Activated effector memory CD4-positive, alpha-beta T cell treated with anti-CD3 and anti-CD28 coated beads, Interleukin-2, amount 50 U/mL, for 16 hours (primary cell): ENCODE measurements around the gene SERPINH1.
"Not testable (repeated sequence)": the region's sequence is repeated elsewhere in the genome, so short reads cannot be mapped to it uniquely, and the experiment has no call there.

Experiments used
- DNase-seq: peaks from one replicate; pipeline ENCODE4 v3.0.0-alpha.2; 2020

The SERPINH1 gene

GRCh38 chr11:75578977-75579376, 16.9 kb downstream of the SERPINH1 start:
- no peak for DNase-seq

- DNase-seq: no peak
These were observed 17.8 kb downstream of the SERPINH1 start for GRCh38 chr11:75579841-75580240.

GRCh38 chr11:75582506-75582894, 20.4 kb downstream of the SERPINH1 start:
- no peak for DNase-seq

- peak; percentile 70 for DNase-seq
These were observed 21.1 kb downstream of the SERPINH1 start for GRCh38 chr11:75582895-75583717.

GRCh38 chr11:75583718-75584658, 21.9 kb downstream of the SERPINH1 start:
- no peak for DNase-seq

GRCh38 chr11:75584659-75585292, 22.7 kb downstream of the SERPINH1 start:
- DNase-seq: not testable (repeated sequence)

- DNase-seq: no peak
These were observed 23.2 kb downstream of the SERPINH1 start for GRCh38 chr11:75585293-75585670.

GRCh38 chr11:75586395-75586794, 24.3 kb downstream of the SERPINH1 start:
- no peak for DNase-seq

- DNase-seq: no peak
These were observed 26.0 kb downstream of the SERPINH1 start for GRCh38 chr11:75588051-75588481.

- no peak for DNase-seq
These were observed 27.0 kb downstream of the SERPINH1 start for GRCh38 chr11:75589051-75589450.

- no peak for DNase-seq
These were observed 27.9 kb downstream of the SERPINH1 start for GRCh38 chr11:75589933-75590332.

- DNase-seq: no peak
These were observed 29.3 kb downstream of the SERPINH1 start for GRCh38 chr11:75591371-75591770.

- no peak for DNase-seq
These were observed 29.9 kb downstream of the SERPINH1 start for GRCh38 chr11:75591966-75592365.

- DNase-seq: no peak
These were observed 30.7 kb downstream of the SERPINH1 start for GRCh38 chr11:75592715-75593114.

- no peak for DNase-seq
These were observed 31.3 kb downstream of the SERPINH1 start for GRCh38 chr11:75593286-75593915.

GRCh38 chr11:75594211-75594610, 32.2 kb downstream of the SERPINH1 start:
- no peak for DNase-seq

- no peak for DNase-seq
These were observed 33.4 kb downstream of the SERPINH1 start for GRCh38 chr11:75595429-75595828.

- no peak for DNase-seq
These were observed 34.9 kb downstream of the SERPINH1 start for GRCh38 chr11:75596914-75597313.

- no peak for DNase-seq
These were observed 35.6 kb downstream of the SERPINH1 start for GRCh38 chr11:75597636-75598035.

- DNase-seq: no peak
These were observed 36.2 kb downstream of the SERPINH1 start for GRCh38 chr11:75598264-75598663.

- DNase-seq: no peak
These were observed 36.8 kb downstream of the SERPINH1 start for GRCh38 chr11:75598900-75599299.

- no peak for DNase-seq
These were observed 38.3 kb downstream of the SERPINH1 start for GRCh38 chr11:75600356-75600755.

GRCh38 chr11:75601494-75601893, 39.4 kb downstream of the SERPINH1 start:
- no peak for DNase-seq
